Measurements from ENCODE around the gene MICAL3.
"Not testable (repeated sequence)": the region's sequence is repeated elsewhere in the genome, so short reads cannot be mapped to it uniquely, and the experiment has no call there.

MICAL3 gene

DNA sequence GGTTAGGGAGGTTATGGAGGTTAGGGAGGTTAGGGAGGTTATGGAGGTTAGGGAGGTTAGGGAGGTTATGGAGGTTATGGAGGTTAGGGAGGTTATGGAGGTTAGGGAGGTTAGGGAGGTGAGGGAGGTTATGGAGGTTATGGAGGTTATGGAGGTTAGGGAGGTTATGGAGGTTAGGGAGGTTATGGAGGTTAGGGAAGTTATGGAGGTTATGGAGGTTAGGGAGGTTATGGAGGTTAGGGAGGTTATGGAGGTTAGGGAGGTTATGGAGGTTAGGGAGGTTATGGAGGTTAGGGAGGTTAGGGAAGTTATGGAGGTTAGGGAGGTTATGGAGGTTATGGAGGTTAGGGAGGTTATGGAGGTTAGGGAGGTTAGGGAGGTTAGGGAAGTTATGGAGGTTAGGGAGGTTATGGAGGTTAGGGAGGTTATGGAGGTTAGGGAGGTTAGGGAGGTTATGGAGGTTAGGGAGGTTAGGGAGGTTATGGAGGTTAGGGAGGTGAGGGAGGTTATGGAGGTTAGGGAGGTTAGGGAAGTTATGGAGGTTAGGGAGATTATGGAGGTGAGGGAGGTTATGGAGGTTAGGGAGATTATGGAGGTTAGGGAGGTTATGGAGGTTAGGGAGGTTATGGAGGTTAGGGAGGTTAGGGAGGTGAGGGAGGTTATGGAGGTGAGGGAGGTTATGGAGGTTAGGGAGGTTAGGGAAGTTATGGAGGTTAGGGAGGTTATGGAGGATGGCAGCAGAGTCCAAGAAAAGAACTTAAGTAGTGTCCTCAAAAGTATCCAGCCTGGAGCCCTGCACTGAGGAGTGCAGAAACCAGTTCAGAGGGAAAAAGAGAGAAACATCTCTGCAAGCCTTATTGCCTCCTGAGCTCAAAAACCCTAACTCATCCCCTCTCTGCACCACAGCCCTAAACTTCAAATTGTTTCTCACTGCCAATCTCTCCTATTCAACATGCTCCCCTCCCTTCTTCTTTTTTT is 147.2 kb downstream of the MICAL3 start:
- not testable (repeated sequence) for DNase-seq

GRCh38 chr22:17876306-17876831 is 148.0 kb downstream of the MICAL3 start:
- peak in 1 of 6 experiments; percentile 6 for DNase-seq

GRCh38 chr22:17875631-17876030 is 148.7 kb downstream of the MICAL3 start:
- no peak for DNase-seq

- no peak for DNase-seq
These were observed 149.2 kb downstream of the MICAL3 start for GRCh38 chr22:17875156-17875555.

DNA sequence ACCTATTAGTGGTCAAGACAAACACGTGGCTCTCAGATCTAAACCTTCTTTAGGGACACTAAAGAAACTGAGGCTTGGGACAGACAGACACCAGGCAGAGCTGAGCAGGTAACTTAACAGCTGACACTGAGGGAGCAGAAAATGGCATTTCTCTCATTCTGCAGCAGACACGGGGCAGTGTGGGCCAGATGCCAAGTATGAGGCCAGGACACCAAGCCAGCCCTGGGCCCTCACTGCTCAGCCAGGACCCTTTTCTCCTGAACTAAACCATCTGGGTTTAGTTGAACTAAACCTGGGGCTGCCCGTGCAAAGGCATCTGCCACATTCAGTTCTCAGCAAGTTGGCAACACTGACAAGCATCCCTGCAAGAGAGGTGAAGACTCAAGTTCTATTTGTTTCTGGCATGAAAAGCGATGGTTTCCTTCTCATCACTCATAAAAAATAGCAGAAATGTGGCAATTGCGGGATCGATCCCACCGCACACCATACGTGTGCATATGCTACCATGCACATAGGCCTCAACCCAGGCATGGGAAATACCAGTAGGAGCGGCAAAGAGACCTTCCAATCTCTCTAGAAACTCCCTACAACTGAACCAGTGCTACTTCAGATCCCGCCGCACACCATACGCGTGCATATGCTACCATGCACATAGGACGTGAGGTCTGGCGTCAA is 150.0 kb downstream of the MICAL3 start:
- DNase-seq = no peak

DNA sequence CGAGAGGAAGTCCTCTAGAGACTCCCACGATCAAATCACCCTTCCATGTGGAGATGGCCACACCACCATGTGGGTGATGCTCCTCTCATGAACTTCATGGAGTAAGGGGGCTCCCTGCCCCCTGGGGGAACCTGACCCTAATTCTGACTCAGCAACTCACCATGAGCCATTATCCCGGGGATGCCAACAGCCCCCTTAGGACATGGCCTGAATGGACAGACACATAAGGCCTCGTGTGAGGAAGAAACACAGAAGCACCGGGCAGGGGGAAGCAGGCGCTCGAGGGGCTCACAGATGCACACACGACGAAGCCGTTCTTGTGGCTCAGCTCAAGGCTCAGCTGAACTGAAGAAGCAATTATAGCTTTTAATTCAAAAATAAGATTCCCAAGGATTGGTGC is 150.6 kb downstream of the MICAL3 start:
- DNase-seq = no peak

DNA sequence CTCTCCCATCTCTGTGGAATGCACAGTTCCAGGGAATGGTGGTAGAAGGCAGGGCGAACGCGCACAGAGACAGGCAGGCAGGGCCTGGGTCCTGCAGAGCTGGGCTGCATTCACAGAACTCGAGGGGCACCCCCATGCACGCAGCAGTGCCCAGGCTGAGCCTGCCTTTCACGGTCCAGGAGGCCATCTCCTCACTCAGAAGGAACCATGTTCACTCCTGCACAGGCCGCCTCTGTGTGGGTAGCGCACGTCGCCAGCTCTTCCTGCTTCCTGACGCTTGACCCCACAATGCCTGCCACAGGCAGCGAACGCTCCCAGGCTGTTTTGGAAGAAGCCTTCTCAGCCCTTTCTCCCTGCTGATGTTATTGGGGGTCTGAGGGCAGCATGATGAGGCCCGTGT is 151.2 kb downstream of the MICAL3 start:
- no peak for DNase-seq

- DNase-seq = no peak
These were observed 151.9 kb downstream of the MICAL3 start for GRCh38 chr22:17872471-17872870.

GRCh38 chr22:17871726-17872458 is 152.5 kb downstream of the MICAL3 start:
- no peak for DNase-seq

- no peak for DNase-seq
These were observed 154.0 kb downstream of the MICAL3 start for GRCh38 chr22:17870407-17870806.

- no peak for DNase-seq
These were observed 154.9 kb downstream of the MICAL3 start for GRCh38 chr22:17869285-17870096.

DNA sequence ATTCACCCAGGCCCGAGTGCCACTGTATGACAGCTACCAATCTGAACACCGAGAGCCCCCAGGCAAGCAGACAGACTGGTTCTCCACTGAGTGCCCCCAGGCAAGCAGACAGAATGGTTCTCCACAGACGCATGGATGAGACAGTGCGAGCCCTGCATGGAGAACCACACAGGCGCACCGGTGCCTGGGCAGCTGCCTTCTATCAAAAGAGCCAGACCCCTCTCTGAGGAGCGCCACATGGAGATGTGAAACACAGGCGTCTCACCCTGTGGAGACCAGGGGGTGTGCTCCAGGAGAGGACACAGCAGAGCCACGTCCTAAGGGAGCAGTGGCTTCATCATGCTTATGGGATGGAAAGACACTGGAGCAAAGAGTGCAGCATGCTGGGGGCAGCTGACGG is 155.6 kb downstream of the MICAL3 start:
- no peak for DNase-seq

- DNase-seq = no peak
These were observed 157.1 kb downstream of the MICAL3 start for GRCh38 chr22:17867160-17867785.

- DNase-seq = no peak
These were observed 157.7 kb downstream of the MICAL3 start for GRCh38 chr22:17866621-17867020.

GRCh38 chr22:17866127-17866526 is 158.2 kb downstream of the MICAL3 start:
- DNase-seq = no peak

- no peak for DNase-seq
These were observed 158.9 kb downstream of the MICAL3 start for GRCh38 chr22:17865183-17866055.

- DNase-seq = no peak
These were observed 159.8 kb downstream of the MICAL3 start for GRCh38 chr22:17864398-17865182.

- no peak for DNase-seq
These were observed 161.6 kb downstream of the MICAL3 start for GRCh38 chr22:17862646-17863181.

DNA sequence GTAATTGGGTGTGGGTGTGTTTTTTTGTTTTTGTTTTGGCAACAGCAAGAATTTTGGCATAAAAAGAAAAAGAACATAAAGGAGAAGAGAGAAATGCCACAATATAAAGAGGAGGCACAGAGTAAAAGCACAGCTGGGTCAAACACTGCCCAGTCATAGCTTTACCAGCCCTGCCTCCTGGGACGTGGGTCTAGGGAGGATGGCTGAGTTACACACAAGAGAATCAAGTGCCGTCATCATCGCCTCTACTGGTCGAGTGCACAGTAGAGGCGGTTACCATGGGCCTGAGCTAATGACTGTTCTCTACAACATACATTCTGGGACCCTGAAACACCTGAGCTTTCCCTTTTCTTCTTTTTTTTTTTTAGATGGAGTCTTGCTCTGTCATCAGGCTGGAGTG is 162.5 kb downstream of the MICAL3 start:
- no peak for DNase-seq

Measured in stimulated activated naive CD4-positive, alpha-beta T cell (primary cell).